Activated T-helper 17 cell treated with anti-CD3 and anti-CD28 coated beads, Interleukin-2, amount 50 U/mL, for 72 hours (primary cell): ENCODE data around the gene CASP3. TPM values are rescaled to one million over a fixed set of nuclear protein-coding genes. Genes with fewer than 3 reads are reported as not detected.

Experiments used
- ATAC-seq: fragments of 150-1000 bp; cut with Tn5 transposase; replicated peaks from 2 replicates; pipeline ENCODE4 v1.10.0; 2021; ENCODE audit warnings: mild to moderate bottlenecking, moderate library complexity
- H3K27ac Mint-ChIP-seq: one replicate; pipeline ENCODE4 v1.8.0; 2022; ENCODE audit warnings: mixed read lengths
- H3K27me3 Mint-ChIP-seq: one replicate; pipeline ENCODE4 v1.8.0; 2022; ENCODE audit warnings: mixed read lengths
- H3K36me3 Mint-ChIP-seq: one replicate; pipeline ENCODE4 v1.8.0; 2022; ENCODE audit warnings: low read depth, mild to moderate bottlenecking, mixed read lengths
- H3K4me1 Mint-ChIP-seq: one replicate; pipeline ENCODE4 v1.8.0; 2022; ENCODE audit warnings: mixed read lengths
- H3K4me3 Mint-ChIP-seq: one replicate; pipeline ENCODE4 v1.8.0; 2022; ENCODE audit warnings: mild to moderate bottlenecking, mixed read lengths
- H3K9me3 Mint-ChIP-seq: one replicate; pipeline ENCODE4 v1.8.0; 2022; ENCODE audit warnings: mixed read lengths
- total RNA-seq, 2 donors: library from RNA; stranded (reverse); gene quantifications; one replicate each; pipeline ENCODE4 v1.2.3, GENCODE V29; 2022

CASP3 gene
- total RNA-seq, 2 donors from 2014 or later, result 65.2 to 84.9 TPM

GRCh38 chr4:184651899-184652298 lies 2.7 kb upstream of the CASP3 start:
- no peak overlapping the region for H3K4me3 Mint-ChIP-seq
- H3K27ac Mint-ChIP-seq, result peak overlapping the region; percentile 58
- peaks cover 31% of the 10 kb centered on the region for H3K36me3 Mint-ChIP-seq
- peaks cover 23% of the 10 kb centered on the region for H3K4me1 Mint-ChIP-seq
- H3K9me3 Mint-ChIP-seq, result no peaks in the 10 kb centered on the region
- no peak for ATAC-seq
- H3K27me3 Mint-ChIP-seq, result no peaks in the 10 kb centered on the region

GRCh38 chr4:184649971-184650855 lies 966 bp upstream of the CASP3 start:
- peaks cover 33% of the 10 kb centered on the region for H3K4me1 Mint-ChIP-seq

GRCh38 chr4:184648313-184649025 lies 778 bp downstream of the CASP3 start:
- peak overlapping the region; percentile 98 for H3K4me3 Mint-ChIP-seq
- H3K36me3 Mint-ChIP-seq, result peaks cover 55% of the 10 kb centered on the region
- peak; percentile 23 for ATAC-seq
- no peaks in the 10 kb centered on the region for H3K9me3 Mint-ChIP-seq
- H3K4me1 Mint-ChIP-seq, result peaks cover 43% of the 10 kb centered on the region
- peak overlapping the region; percentile 96 for H3K27ac Mint-ChIP-seq
- no peaks in the 10 kb centered on the region for H3K27me3 Mint-ChIP-seq

More at GRCh38 chr4:184649971-184650855, 966 bp upstream of the CASP3 start:
- H3K9me3 Mint-ChIP-seq, result no peaks in the 10 kb centered on the region
- H3K4me3 Mint-ChIP-seq, result peak overlapping the region; percentile 98
- H3K36me3 Mint-ChIP-seq, result peaks cover 39% of the 10 kb centered on the region
- peak overlapping the region; percentile 81 for H3K27ac Mint-ChIP-seq
- ATAC-seq, result peak; percentile 34
- H3K27me3 Mint-ChIP-seq, result no peaks in the 10 kb centered on the region

- Mint-ChIP-seq H3K27me3 (no peaks in the 10 kb centered on the region), H3K36me3 (peaks cover 59% of the 10 kb centered on the region), H3K27ac (peak overlapping the region; percentile 96), H3K4me1 (peaks cover 43% of the 10 kb centered on the region), H3K9me3 (no peaks in the 10 kb centered on the region), H3K4me3 (peak overlapping the region; percentile 98)
- ATAC-seq, result no peak
Measured at GRCh38 chr4:184648054-184648312, 1.3 kb downstream of the CASP3 start.

GRCh38 chr4:184647266-184648053 lies 1.8 kb downstream of the CASP3 start:
- no peak for ATAC-seq
- Mint-ChIP-seq H3K4me1 (peaks cover 43% of the 10 kb centered on the region), H3K4me3 (peak overlapping the region; percentile 98), H3K9me3 (no peaks in the 10 kb centered on the region), H3K27me3 (no peaks in the 10 kb centered on the region), H3K27ac (peak overlapping the region; percentile 96), H3K36me3 (peaks cover 64% of the 10 kb centered on the region)

- H3K4me1 Mint-ChIP-seq, result peaks cover 42% of the 10 kb centered on the region
- H3K27me3 Mint-ChIP-seq, result no peaks in the 10 kb centered on the region
- peak overlapping the region; percentile 23 for H3K27ac Mint-ChIP-seq
- ATAC-seq, result no peak
- peaks cover 78% of the 10 kb centered on the region for H3K36me3 Mint-ChIP-seq
- H3K4me3 Mint-ChIP-seq, result peak overlapping the region; percentile 98
- H3K9me3 Mint-ChIP-seq, result no peaks in the 10 kb centered on the region
Measured at GRCh38 chr4:184645904-184646610, 3.2 kb downstream of the CASP3 start.

GRCh38 chr4:184644553-184645307 lies 4.5 kb downstream of the CASP3 start:
- Mint-ChIP-seq H3K9me3 (no peaks in the 10 kb centered on the region), H3K4me1 (peaks cover 45% of the 10 kb centered on the region), H3K4me3 (peak overlapping the region; percentile 98), H3K27ac (peak overlapping the region; percentile 43), H3K36me3 (peaks cover 87% of the 10 kb centered on the region), H3K27me3 (no peaks in the 10 kb centered on the region)
- ATAC-seq, result no peak

GRCh38 chr4:184643731-184644130 lies 5.5 kb downstream of the CASP3 start:
- Mint-ChIP-seq H3K27me3 (no peaks in the 10 kb centered on the region), H3K27ac (peak overlapping the region; percentile 54), H3K36me3 (peaks cover 96% of the 10 kb centered on the region), H3K9me3 (no peaks in the 10 kb centered on the region), H3K4me1 (peaks cover 50% of the 10 kb centered on the region), H3K4me3 (peak overlapping the region; percentile 98)
- peak; percentile 15 for ATAC-seq

GRCh38 chr4:184641451-184641850 lies 7.8 kb downstream of the CASP3 start:
- H3K36me3 Mint-ChIP-seq, result peaks cover 97% of the 10 kb centered on the region

GRCh38 chr4:184641022-184641421 lies 8.2 kb downstream of the CASP3 start:
- Mint-ChIP-seq H3K4me1 (peaks cover 30% of the 10 kb centered on the region), H3K27ac (no peak overlapping the region)

More at GRCh38 chr4:184641451-184641850, 7.8 kb downstream of the CASP3 start:
- no peak for ATAC-seq
- Mint-ChIP-seq H3K4me1 (peaks cover 35% of the 10 kb centered on the region), H3K27me3 (no peaks in the 10 kb centered on the region), H3K4me3 (no peak overlapping the region), H3K27ac (no peak overlapping the region), H3K9me3 (no peaks in the 10 kb centered on the region)

GRCh38 chr4:184636897-184637296 lies 12.3 kb downstream of the CASP3 start:
- no peak overlapping the region for H3K27ac Mint-ChIP-seq
- peaks cover 18% of the 10 kb centered on the region for H3K4me1 Mint-ChIP-seq
- no peaks in the 10 kb centered on the region for H3K9me3 Mint-ChIP-seq
- H3K4me3 Mint-ChIP-seq, result no peak overlapping the region
- peaks cover 100% of the 10 kb centered on the region for H3K36me3 Mint-ChIP-seq
- no peak for ATAC-seq
- H3K27me3 Mint-ChIP-seq, result no peaks in the 10 kb centered on the region

More at GRCh38 chr4:184641022-184641421, 8.2 kb downstream of the CASP3 start:
- Mint-ChIP-seq H3K4me3 (no peak overlapping the region), H3K9me3 (no peaks in the 10 kb centered on the region), H3K36me3 (peaks cover 97% of the 10 kb centered on the region), H3K27me3 (no peaks in the 10 kb centered on the region)
- ATAC-seq, result no peak

GRCh38 chr4:184636144-184636543 lies 13.1 kb downstream of the CASP3 start:
- Mint-ChIP-seq H3K9me3 (no peaks in the 10 kb centered on the region), H3K27ac (no peak overlapping the region), H3K36me3 (peaks cover 100% of the 10 kb centered on the region), H3K27me3 (no peaks in the 10 kb centered on the region), H3K4me3 (no peak overlapping the region), H3K4me1 (peaks cover 13% of the 10 kb centered on the region)
- ATAC-seq, result no peak

GRCh38 chr4:184635381-184635780 lies 13.9 kb downstream of the CASP3 start:
- Mint-ChIP-seq H3K27ac (no peak overlapping the region), H3K36me3 (peaks cover 100% of the 10 kb centered on the region), H3K9me3 (no peaks in the 10 kb centered on the region), H3K4me3 (no peak overlapping the region), H3K27me3 (no peaks in the 10 kb centered on the region), H3K4me1 (peaks cover 12% of the 10 kb centered on the region)
- no peak for ATAC-seq
